Large intestine (tissue), 3 donors: ENCODE results near the gene IAH1. TPM values are rescaled to one million over a fixed set of nuclear protein-coding genes. Genes with fewer than 3 reads are reported as not detected.
"Not testable (repeated sequence)": the region's sequence is repeated elsewhere in the genome, so short reads cannot be mapped to it uniquely, and the experiment has no call there.

Source experiments
- DNase-seq, 2 donors: peaks; one replicate each; pipeline versions ENCODE4 v3.0.0 to v3.0.0-alpha.2; 2013
- H3K27ac ChIP-seq: one replicate; pipeline ENCODE4 v1.5.1; 2013; ENCODE audit warnings: low read length
- H3K27me3 ChIP-seq: 2 replicates; pipeline ENCODE4 v1.6.1; 2013; ENCODE audit warnings: low read length; ENCODE audit not compliant: control insufficient read depth, insufficient read depth
- H3K36me3 ChIP-seq: 2 replicates; pipeline ENCODE4 v1.6.1; 2013; ENCODE audit warnings: low read length; ENCODE audit not compliant: control insufficient read depth, insufficient read depth
- H3K4me1 ChIP-seq: one replicate; pipeline ENCODE4 v1.6.1; 2013; ENCODE audit warnings: low read length; ENCODE audit not compliant: control insufficient read depth, insufficient read depth
- H3K4me3 ChIP-seq: one replicate; pipeline ENCODE4 v1.5.1; 2013; ENCODE audit warnings: low read length
- H3K9me3 ChIP-seq: one replicate; pipeline ENCODE4 v1.6.1; 2013; ENCODE audit warnings: mild to moderate bottlenecking, low read depth, low read length, moderate library complexity; ENCODE audit not compliant: control insufficient read depth
- WGBS: methylation state at CpG from one replicate; pipeline ENCODE4 v1.1.5; 2013; ENCODE audit warnings: low lambda C conversion rate; ENCODE audit not compliant: insufficient coverage; 5-methylcytosine and 5-hydroxymethylcytosine counted together
- polyA plus RNA-seq: library from polyadenylated mRNA; unstranded; fragments of 120-200 nt; gene quantifications from one replicate; pipeline ENCODE4 v1.2.1, GENCODE V29; 2013

IAH1 gene
- polyA plus RNA-seq, 1 donor, result 43.4 TPM

GRCh38 chr2:9490789-9491188 is 16.4 kb downstream of the IAH1 start:
- WGBS, result no CpG with 5 or more reads among the region's 2 CpGs
- Histone ChIP-seq H3K9me3 (no peaks in the 10 kb centered on the region), H3K27me3 (no peaks in the 10 kb centered on the region), H3K4me1 (no peaks in the 10 kb centered on the region), H3K36me3 (peaks cover 83% of the 10 kb centered on the region), H3K27ac (no peak overlapping the region), H3K4me3 (no peak overlapping the region)
- DNase-seq, result no peak

GRCh38 chr2:9492927-9493326 is 18.6 kb downstream of the IAH1 start:
- H3K4me3 ChIP-seq, result no peak overlapping the region
- H3K4me1 ChIP-seq, result no peaks in the 10 kb centered on the region
- H3K27me3 ChIP-seq, result no peaks in the 10 kb centered on the region
- no peak for DNase-seq
- WGBS, result no CpG with 5 or more reads among the region's 2 CpGs
- no peaks in the 10 kb centered on the region for H3K9me3 ChIP-seq
- H3K27ac ChIP-seq, result no peak overlapping the region
- H3K36me3 ChIP-seq, result peaks cover 81% of the 10 kb centered on the region

GRCh38 chr2:9493478-9493877 is 19.1 kb downstream of the IAH1 start:
- Histone ChIP-seq H3K36me3 (peaks cover 83% of the 10 kb centered on the region), H3K27ac (no peak overlapping the region), H3K9me3 (no peaks in the 10 kb centered on the region), H3K4me3 (no peak overlapping the region), H3K4me1 (no peaks in the 10 kb centered on the region), H3K27me3 (no peaks in the 10 kb centered on the region)
- DNase-seq, result no peak
- WGBS, result no CpG with 5 or more reads among the region's 3 CpGs

GRCh38 chr2:9494081-9494480 is 19.7 kb downstream of the IAH1 start:
- WGBS, result no CpG with 5 or more reads among the region's 1 CpG
- no peak overlapping the region for H3K27ac ChIP-seq

GRCh38 chr2:9497017-9497416 is 22.7 kb downstream of the IAH1 start:
- Histone ChIP-seq H3K27me3 (no peaks in the 10 kb centered on the region), H3K9me3 (no peaks in the 10 kb centered on the region), H3K4me3 (no peak overlapping the region), H3K4me1 (no peaks in the 10 kb centered on the region), H3K27ac (no peak overlapping the region), H3K36me3 (peaks cover 63% of the 10 kb centered on the region)
- no peak for DNase-seq
- no CpG with 5 or more reads among the region's 4 CpGs for WGBS

More at GRCh38 chr2:9494081-9494480, 19.7 kb downstream of the IAH1 start:
- H3K4me1 ChIP-seq, result no peaks in the 10 kb centered on the region
- H3K27me3 ChIP-seq, result no peaks in the 10 kb centered on the region
- H3K9me3 ChIP-seq, result no peaks in the 10 kb centered on the region
- H3K36me3 ChIP-seq, result peaks cover 79% of the 10 kb centered on the region
- no peak for DNase-seq
- H3K4me3 ChIP-seq, result no peak overlapping the region

- no peak for DNase-seq
- H3K36me3 ChIP-seq, result peaks cover 59% of the 10 kb centered on the region
Observed at GRCh38 chr2:9498210-9498609, 23.9 kb downstream of the IAH1 start.

GRCh38 chr2:9508931-9509330 is 34.6 kb downstream of the IAH1 start:
- Histone ChIP-seq H3K27ac (no peak overlapping the region), H3K4me3 (no peak overlapping the region), H3K4me1 (no peaks in the 10 kb centered on the region), H3K36me3 (peaks cover 42% of the 10 kb centered on the region), H3K9me3 (no peaks in the 10 kb centered on the region), H3K27me3 (no peaks in the 10 kb centered on the region)
- 0% methylated on average over 1 of the region's 1 CpG for WGBS
- no peak for DNase-seq

More at GRCh38 chr2:9498210-9498609, 23.9 kb downstream of the IAH1 start:
- Histone ChIP-seq H3K9me3 (no peaks in the 10 kb centered on the region), H3K4me3 (no peak overlapping the region), H3K27ac (no peak overlapping the region), H3K27me3 (no peaks in the 10 kb centered on the region), H3K4me1 (no peaks in the 10 kb centered on the region)
- no CpG with 5 or more reads among the region's 1 CpG for WGBS

- H3K4me1 ChIP-seq, H3K9me3 ChIP-seq, H3K27me3 ChIP-seq, H3K27ac ChIP-seq, DNase-seq, H3K4me3 ChIP-seq: not testable (repeated sequence)
- WGBS, result no CpG with 5 or more reads among the region's 3 CpGs
- H3K36me3 ChIP-seq, result peaks cover 37% of the 10 kb centered on the region
Observed at GRCh38 chr2:9513946-9514345, 39.6 kb downstream of the IAH1 start.

- Histone ChIP-seq H3K27ac (no peak overlapping the region), H3K4me1 (no peaks in the 10 kb centered on the region), H3K4me3 (no peak overlapping the region), H3K9me3 (no peaks in the 10 kb centered on the region), H3K36me3 (peaks cover 60% of the 10 kb centered on the region), H3K27me3 (no peaks in the 10 kb centered on the region)
- no CpG with 5 or more reads among the region's 2 CpGs for WGBS
- no peak for DNase-seq
Observed at GRCh38 chr2:9517118-9517782, 42.9 kb downstream of the IAH1 start.

- WGBS, result no CpG with 5 or more reads among the region's 3 CpGs
- Histone ChIP-seq H3K36me3 (peaks cover 52% of the 10 kb centered on the region), H3K27me3 (no peaks in the 10 kb centered on the region), H3K4me1 (no peaks in the 10 kb centered on the region), H3K9me3 (no peaks in the 10 kb centered on the region), H3K4me3 (no peak overlapping the region), H3K27ac (no peak overlapping the region)
- DNase-seq, result no peak
Observed at GRCh38 chr2:9518163-9518562, 43.8 kb downstream of the IAH1 start.

- H3K27me3 ChIP-seq, result no peaks in the 10 kb centered on the region
- no peak for DNase-seq
- no CpG with 5 or more reads among the region's 7 CpGs for WGBS
- H3K36me3 ChIP-seq, result peaks cover 50% of the 10 kb centered on the region
- no peaks in the 10 kb centered on the region for H3K9me3 ChIP-seq
- H3K4me1 ChIP-seq, result no peaks in the 10 kb centered on the region
- H3K4me3 ChIP-seq, result no peak overlapping the region
- no peak overlapping the region for H3K27ac ChIP-seq
Observed at GRCh38 chr2:9518780-9519179, 44.4 kb downstream of the IAH1 start.
